WTC11 (cell line): ENCODE data around the gene TMC1. TPM values are rescaled to one million over a fixed set of nuclear protein-coding genes. Genes with fewer than 3 reads are reported as not detected.

Experiments used
- ATAC-seq: fragments of 200-7000 bp; cut with Tn5 transposase; 2 replicates; pipeline ENCODE4 v1.10.0; 2021; ENCODE audit warnings: mild to moderate bottlenecking, moderate library complexity
- CTCF ChIA-PET: fragments of 300-600 bp; sonication (Branson Sonifier 250); formaldehyde crosslinking; loops from one replicate; lab custom pipeline; 2021; ENCODE audit warnings: antibody characterized with exemption; lab: Charles Lee
- POLR2A ChIA-PET: fragments of 350-600 bp; sonication (Branson Sonifier 250); formaldehyde crosslinking; loops from one replicate; lab custom pipeline; 2021; ENCODE audit warnings: antibody characterized with exemption; lab: Charles Lee
- DNase-seq: peaks from one replicate; pipeline ENCODE4 v3.0.0; 2021; ENCODE audit warnings: low spot score
- H3K27ac Mint-ChIP-seq: 2 replicates; pipeline ENCODE4 v1.8.0; 2021; ENCODE audit warnings: mixed read lengths
- H3K27me3 Mint-ChIP-seq: 2 replicates; pipeline ENCODE4 v1.8.0; 2021; ENCODE audit warnings: low read depth, mild to moderate bottlenecking, moderate library complexity, mixed read lengths
- H3K36me3 Mint-ChIP-seq: 2 replicates; pipeline ENCODE4 v1.8.0; 2021; ENCODE audit warnings: mixed read lengths
- H3K4me1 Mint-ChIP-seq: 2 replicates; pipeline ENCODE4 v1.8.0; 2022; ENCODE audit warnings: mixed read lengths
- H3K4me3 Mint-ChIP-seq: 2 replicates; pipeline ENCODE4 v1.8.0; 2021; ENCODE audit warnings: mild to moderate bottlenecking, moderate library complexity, mixed read lengths
- H3K9me3 Mint-ChIP-seq: 2 replicates; pipeline ENCODE4 v1.8.0; 2021; ENCODE audit warnings: mixed read lengths
- AFF4 ChIP-seq: sonication (generic); formaldehyde crosslinking; IDR thresholded peaks from 2 replicates; pipeline ENCODE4 v1.8.1; 2023; ENCODE audit warnings: mild to moderate bottlenecking, missing genetic modification reagents, borderline replicate concordance
- ATF3 ChIP-seq: sonication (generic); formaldehyde crosslinking; conservative IDR thresholded peaks from 2 replicates; pipeline ENCODE4 v1.8.1; 2022; ENCODE audit warnings: mild to moderate bottlenecking, missing genetic modification reagents
- CREM ChIP-seq: sonication (generic); formaldehyde crosslinking; IDR thresholded peaks from 2 replicates; pipeline ENCODE4 v1.8.1; 2022; ENCODE audit warnings: mild to moderate bottlenecking, missing genetic modification reagents, moderate library complexity
- FOXJ3 ChIP-seq: sonication (generic); formaldehyde crosslinking; IDR thresholded peaks from 2 replicates; pipeline ENCODE4 v1.9.0; 2021; ENCODE audit warnings: missing genetic modification reagents, mild to moderate bottlenecking, borderline replicate concordance
- FOXP1 ChIP-seq: sonication (generic); formaldehyde crosslinking; IDR thresholded peaks from 2 replicates; pipeline ENCODE4 v1.8.0; 2022; ENCODE audit warnings: missing genetic modification reagents, mild to moderate bottlenecking, moderate library complexity, borderline replicate concordance
- FOXP4 ChIP-seq: sonication (generic); formaldehyde crosslinking; IDR thresholded peaks from 2 replicates; pipeline ENCODE4 v1.8.0; 2022; ENCODE audit warnings: mild to moderate bottlenecking, missing genetic modification reagents
- GABPB1 ChIP-seq: sonication (generic); formaldehyde crosslinking; IDR thresholded peaks from 2 replicates; pipeline ENCODE4 v1.8.1; 2023; ENCODE audit warnings: mild to moderate bottlenecking, missing genetic modification reagents
- PREB ChIP-seq: sonication (generic); formaldehyde crosslinking; IDR thresholded peaks from 2 replicates; pipeline ENCODE4 v1.8.1; 2022; ENCODE audit warnings: mild to moderate bottlenecking, missing genetic modification reagents, moderate library complexity, borderline replicate concordance
- SOX15 ChIP-seq: fragments of 250-450 bp; sonication (Bioruptor Pico); IDR thresholded peaks from 2 replicates; pipeline ENCODE4 v1.9.0; 2021; ENCODE audit warnings: mild to moderate bottlenecking
- TCF7 ChIP-seq: sonication (generic); formaldehyde crosslinking; IDR thresholded peaks from 2 replicates; pipeline ENCODE4 v1.8.0; 2022; ENCODE audit warnings: mild to moderate bottlenecking, low read depth, missing genetic modification reagents, moderate library complexity
- TEAD4 ChIP-seq: sonication (generic); formaldehyde crosslinking; IDR thresholded peaks from 2 replicates; pipeline ENCODE4 v1.8.0; 2022; ENCODE audit warnings: mild to moderate bottlenecking, missing genetic modification reagents
- USF2 ChIP-seq: sonication (generic); formaldehyde crosslinking; IDR thresholded peaks from 2 replicates; pipeline ENCODE4 v1.8.1; 2023; ENCODE audit warnings: mild to moderate bottlenecking, missing genetic modification reagents, moderate library complexity
- ZNF121 ChIP-seq: sonication (generic); formaldehyde crosslinking; IDR thresholded peaks from 2 replicates; pipeline ENCODE4 v1.8.0; 2023; ENCODE audit warnings: missing genetic modification reagents
- ZNF281 ChIP-seq: sonication (generic); formaldehyde crosslinking; IDR thresholded peaks from 2 replicates; pipeline ENCODE4 v1.8.0; 2023; ENCODE audit warnings: mild to moderate bottlenecking, missing genetic modification reagents
- ZNF317 ChIP-seq: sonication (generic); formaldehyde crosslinking; IDR thresholded peaks from 2 replicates; pipeline ENCODE4 v1.8.1; 2023; ENCODE audit warnings: low read depth, mild to moderate bottlenecking, moderate library complexity, missing genetic modification reagents, borderline replicate concordance
- ZNF423 ChIP-seq: fragments of 250-450 bp; sonication (Bioruptor Pico); IDR thresholded peaks from 2 replicates; pipeline ENCODE4 v2.1.2; 2022; ENCODE audit warnings: mild to moderate bottlenecking, moderate library complexity
- ZNF512 ChIP-seq: sonication (generic); formaldehyde crosslinking; IDR thresholded peaks from 2 replicates; pipeline ENCODE4 v1.8.1; 2022; ENCODE audit warnings: missing genetic modification reagents, borderline replicate concordance
- total RNA-seq: library from RNA; stranded (reverse); gene quantifications from 3 replicates; pipeline ENCODE4 v1.2.3, GENCODE V29; 2021

TMC1 gene
- total RNA-seq, 1 experiment from 2014 or later, result 0.31 TPM

- no peak for TF ChIP-seq ZNF281
- TF ChIP-seq CREM (CRISPR knock-in tag), result no peak
- no peak for TF ChIP-seq ZNF512
- TF ChIP-seq ZNF121 (CRISPR knock-in tag), result no peak
- TF ChIP-seq ATF3 (CRISPR knock-in tag), result no peak
- TF ChIP-seq ZNF317 (CRISPR knock-in tag), result no peak
- TF ChIP-seq FOXP4 (CRISPR knock-in tag), result no peak
Observed at GRCh38 chr9:72728031-72728770, 206.8 kb downstream of the TMC1 start (continued).

- no peak overlapping the region for H3K4me3 Mint-ChIP-seq
- POLR2A ChIA-PET, result no interaction called here
- H3K9me3 Mint-ChIP-seq, result peaks cover 17% of the 10 kb centered on the region
- no peaks in the 10 kb centered on the region for H3K27me3 Mint-ChIP-seq
- DNase-seq (no peak), ATAC-seq (no peak)
- no peak overlapping the region for H3K27ac Mint-ChIP-seq
- peaks cover 18% of the 10 kb centered on the region for H3K36me3 Mint-ChIP-seq
- no peak for TF ChIP-seq FOXP1 (CRISPR knock-in tag)
- TF ChIP-seq AFF4 (CRISPR knock-in tag), result no peak
- CTCF ChIA-PET, result no interaction called here
- H3K4me1 Mint-ChIP-seq, result peaks cover 17% of the 10 kb centered on the region
Observed at GRCh38 chr9:72733895-72734294, 212.5 kb downstream of the TMC1 start.

- no peak overlapping the region for H3K27ac Mint-ChIP-seq
- ChIA-PET POLR2A (no interaction called here), CTCF (no interaction called here)
- no peak for ATAC-seq
- no peaks in the 10 kb centered on the region for H3K27me3 Mint-ChIP-seq
- DNase-seq, result no peak
- peaks cover 17% of the 10 kb centered on the region for H3K9me3 Mint-ChIP-seq
- peaks cover 18% of the 10 kb centered on the region for H3K36me3 Mint-ChIP-seq
- no peak overlapping the region for H3K4me3 Mint-ChIP-seq
- H3K4me1 Mint-ChIP-seq, result peaks cover 12% of the 10 kb centered on the region
- TF ChIP-seq TCF7 (no peak), GABPB1 (no peak), FOXJ3 (no peak), SOX15 (CRISPR knock-in tag) (no peak), USF2 (no peak), TEAD4 (CRISPR knock-in tag) (no peak), ZNF317 (CRISPR knock-in tag) (no peak), PREB (no peak), ZNF423 (CRISPR knock-in tag) (no peak)
Observed at GRCh38 chr9:72734631-72735030, 213.2 kb downstream of the TMC1 start.
